ENCODE data around the gene ERC1.
"Not testable (repeated sequence)": the region's sequence is repeated elsewhere in the genome, so short reads cannot be mapped to it uniquely, and the experiment has no call there.

ERC1 gene

DNA sequence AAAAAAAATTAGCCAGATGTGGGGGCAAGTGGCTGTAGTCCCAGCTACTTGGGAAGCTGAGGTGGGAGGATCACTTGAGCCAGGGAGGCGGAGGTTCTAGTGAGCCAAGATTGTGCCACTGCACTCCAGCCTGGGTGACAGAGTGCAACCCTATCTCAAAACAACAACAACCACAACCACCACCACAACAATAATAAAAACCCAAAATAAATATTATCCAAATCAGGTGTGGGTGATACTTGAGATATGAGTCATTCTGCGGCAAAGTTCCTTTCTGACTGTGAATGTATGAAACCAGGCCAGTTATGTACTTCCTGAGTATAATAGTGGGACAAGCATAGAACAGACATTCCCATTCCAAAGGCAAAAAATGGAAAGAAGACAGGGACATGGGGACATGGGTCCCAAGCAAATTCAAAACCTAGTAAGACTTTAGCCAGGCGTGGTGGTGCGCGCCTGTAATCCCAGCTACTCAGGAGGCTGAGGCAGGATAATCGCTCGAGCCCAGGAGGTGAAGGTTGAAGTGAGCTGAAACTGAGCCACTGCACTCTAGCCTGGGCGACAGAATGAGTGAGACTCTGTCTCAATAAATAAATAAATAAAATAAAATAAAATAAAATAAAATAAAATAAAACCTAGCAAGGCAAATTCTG is 9.7 kb upstream of the ERC1 start:
- Histone ChIP-seq H3K4me3 (no peak overlapping the region), H3K27ac (no peak overlapping the region)

DNA sequence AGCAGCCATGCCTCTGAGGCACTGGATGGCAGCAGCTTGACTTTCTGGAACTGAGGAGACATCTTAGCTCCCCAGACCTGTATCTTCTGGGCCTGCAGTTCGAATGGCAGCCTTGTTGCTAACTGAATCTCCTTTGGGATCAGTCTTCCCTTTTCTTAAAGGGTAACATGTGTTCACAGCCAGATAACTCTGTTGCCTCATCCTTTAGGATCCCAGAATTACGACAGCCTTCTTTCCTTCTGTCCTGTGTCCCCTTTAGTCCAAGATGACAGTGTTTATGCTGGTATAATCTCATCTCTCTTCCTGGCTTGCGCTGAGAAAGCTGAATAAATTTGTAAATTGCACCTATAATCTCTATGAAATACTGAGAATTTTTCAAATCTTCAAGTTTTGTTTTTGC is 9.1 kb upstream of the ERC1 start:
- H3K4me3 ChIP-seq: no peak overlapping the region
- H3K27ac ChIP-seq: no peak overlapping the region

DNA sequence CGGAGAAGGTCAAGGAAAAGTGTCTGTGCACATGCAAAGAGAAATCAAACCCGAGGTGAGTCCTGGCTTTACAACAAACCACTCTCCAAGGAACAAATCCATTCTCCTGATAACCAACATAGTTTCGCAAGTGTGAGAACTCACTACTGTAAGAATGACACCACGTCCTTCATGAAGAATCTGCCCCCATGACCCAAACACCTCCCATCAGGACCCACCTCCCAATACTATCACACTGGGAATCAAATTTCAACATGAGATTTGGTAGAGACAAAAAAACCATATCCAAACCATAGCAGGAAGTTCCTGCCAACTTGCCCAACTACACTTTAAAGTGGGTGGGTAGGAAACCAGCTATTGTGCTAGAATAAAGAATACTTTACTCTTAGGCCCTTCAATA is 2.4 kb upstream of the ERC1 start:
- no peak overlapping the region for H3K4me3 ChIP-seq
- peak overlapping the region in 6 of 21 experiments; percentile 87 to 98 (median 97) for H3K27ac ChIP-seq

DNA sequence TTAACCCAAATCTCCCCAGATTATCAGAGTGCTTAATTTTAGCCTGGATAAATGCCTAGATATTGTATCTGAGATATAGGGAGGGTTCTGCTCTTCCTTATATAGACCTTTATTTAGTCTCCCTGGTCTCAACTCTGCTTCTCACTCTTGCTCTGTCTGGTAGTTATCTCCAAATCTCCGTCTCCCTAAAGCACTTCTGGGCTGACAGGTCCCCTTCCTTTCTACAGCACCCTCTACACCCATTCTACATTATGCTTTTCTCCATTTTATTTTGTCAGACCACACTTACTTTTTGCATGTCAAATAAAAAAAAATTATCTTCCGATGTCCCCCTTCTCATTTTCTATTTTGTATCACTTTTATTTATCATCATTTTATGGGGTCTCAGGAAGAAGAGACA is 2.0 kb upstream of the ERC1 start:
- peak overlapping the region in 1 of 7 experiments; percentile 89 for H3K4me3 ChIP-seq
- peak overlapping the region in 13 of 21 experiments; percentile 87 to 100 (median 97) for H3K27ac ChIP-seq

DNA sequence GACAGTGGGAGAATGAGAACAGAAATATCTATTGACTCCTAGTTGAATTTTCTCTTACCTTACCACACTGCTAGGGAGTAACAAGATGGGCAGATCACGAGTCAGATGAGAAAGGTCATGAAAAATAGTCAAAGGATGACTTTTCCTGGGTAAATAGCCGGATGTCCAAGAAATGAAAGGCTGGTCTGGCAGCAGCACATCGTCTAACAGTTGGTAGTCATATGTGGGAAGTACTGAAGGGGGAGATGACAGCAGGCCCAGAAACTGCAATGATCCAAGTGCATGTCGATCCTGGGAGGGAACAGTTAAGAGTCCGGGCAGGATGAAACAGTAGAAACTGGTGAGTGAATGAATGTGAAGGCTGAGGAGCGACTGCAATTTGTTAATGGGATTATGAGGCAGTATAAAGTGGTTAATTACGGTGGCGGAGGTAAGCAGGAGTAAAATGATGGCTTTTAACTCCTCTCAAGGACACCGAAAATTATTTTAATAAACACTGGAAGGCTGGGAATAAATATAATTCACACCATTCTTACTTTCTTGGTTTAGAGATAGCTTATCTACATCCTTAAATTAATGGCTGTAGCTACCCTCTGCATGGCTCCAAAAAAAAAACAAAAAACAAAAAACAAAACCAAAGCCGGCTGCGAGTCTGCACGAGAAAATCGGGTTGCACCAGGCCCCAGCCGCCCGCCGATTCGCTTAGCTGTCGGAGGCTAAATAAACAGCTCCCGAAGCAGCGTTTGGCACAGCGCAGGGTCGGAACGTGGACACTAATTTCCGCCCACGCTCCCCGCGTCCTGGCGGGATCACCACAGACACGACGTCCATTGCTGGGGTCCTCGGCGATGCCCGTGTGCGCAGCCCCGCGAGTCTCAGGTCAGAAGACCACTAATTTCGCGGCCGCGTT is 1.0 kb upstream of the ERC1 start:
- Histone ChIP-seq H3K27ac (peak overlapping the region; percentile 87 to 100 (median 97)), H3K4me3 (peak overlapping the region; percentile 70 to 99 (median 93))

DNA sequence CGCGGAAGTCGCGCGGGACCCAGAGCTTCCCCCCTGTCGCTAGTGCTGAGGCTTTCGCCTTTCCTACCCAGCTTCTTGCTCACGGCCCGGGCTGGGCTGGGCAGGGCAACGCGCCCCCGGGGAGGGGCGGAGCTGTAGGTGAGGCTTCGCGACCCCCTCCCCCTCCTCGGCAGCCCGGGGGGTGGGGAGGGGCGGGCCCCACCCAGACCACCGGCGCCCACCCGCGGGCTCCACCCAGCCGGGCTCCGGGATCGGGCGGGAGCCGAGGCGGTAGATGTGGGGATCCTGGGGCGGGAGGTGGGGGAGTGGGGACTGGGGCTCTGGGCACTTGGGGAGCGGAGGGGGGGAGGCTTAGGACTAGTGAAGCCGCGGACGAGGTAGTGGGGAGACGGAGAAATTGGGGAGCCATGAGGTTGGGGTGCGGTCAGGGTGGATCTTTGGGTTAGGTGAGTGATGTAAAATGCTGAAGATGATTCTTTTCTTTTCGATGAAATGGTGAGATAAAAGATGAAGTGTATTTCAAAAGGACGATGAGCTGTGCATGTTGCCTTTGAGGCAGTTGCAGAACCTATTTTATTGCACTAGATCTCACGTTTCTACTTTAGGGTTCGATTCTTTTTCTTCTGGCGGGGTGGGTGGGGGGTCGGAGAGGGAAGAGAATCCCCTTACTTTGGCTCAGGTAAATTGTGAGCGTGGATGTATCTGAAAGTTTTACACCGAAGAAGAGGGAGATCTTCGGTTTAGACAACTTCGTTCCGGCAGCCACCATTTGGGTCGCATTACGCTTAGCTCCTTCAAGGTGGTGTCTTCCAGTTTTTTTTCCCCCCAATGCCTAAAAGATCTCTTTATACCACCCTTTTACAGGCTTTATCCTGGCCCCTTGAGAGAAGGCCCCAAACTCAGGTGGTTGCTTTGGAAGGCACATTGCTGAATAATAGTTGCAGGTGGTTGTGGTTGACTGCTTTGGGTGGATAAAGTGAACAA is 619 bp downstream of the ERC1 start:
- Histone ChIP-seq H3K27ac (peak overlapping the region; percentile 87 to 100 (median 97)), H3K4me3 (peak overlapping the region; percentile 70 to 99 (median 93))

DNA sequence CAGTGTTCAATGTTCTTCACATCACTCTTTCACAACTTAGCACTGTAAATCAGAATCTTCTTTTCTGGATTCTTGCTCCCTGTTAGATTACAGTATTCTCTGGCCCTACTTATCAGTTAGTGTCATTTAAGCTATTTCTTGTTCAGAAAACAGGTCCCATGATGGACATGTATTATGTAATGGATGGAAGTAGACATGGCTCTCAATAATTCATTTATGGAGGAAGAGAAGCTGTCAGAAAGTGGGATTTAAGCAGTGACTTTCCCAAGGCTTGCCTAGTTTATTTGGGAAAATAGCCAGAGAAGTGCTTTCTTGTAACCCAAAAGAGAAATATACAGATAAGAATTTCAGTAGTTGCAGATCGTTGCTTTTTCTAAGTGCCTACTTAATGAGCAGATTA is 1.6 kb downstream of the ERC1 start:
- H3K4me3 ChIP-seq: no peak overlapping the region
- H3K27ac ChIP-seq: peak overlapping the region in 2 of 21 experiments; percentile 98 to 99

DNA sequence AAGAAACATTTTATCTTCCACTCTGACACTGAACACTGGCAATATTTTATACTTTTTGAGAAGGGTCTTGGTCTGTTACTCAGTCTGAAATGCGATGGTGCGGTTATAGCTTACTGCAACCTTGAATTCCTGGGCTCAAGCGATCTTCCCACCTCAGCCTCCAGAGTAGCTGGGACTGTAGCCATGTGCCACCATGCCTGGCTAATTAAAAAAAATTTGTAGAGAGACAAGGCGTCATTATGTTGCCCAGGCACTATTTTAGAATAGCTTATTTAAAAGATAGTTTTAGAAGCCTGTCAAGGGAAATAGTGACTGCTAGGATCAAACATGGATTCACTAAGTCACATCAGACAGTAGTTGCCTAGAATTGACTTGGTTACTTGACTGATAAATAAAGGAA is 5.9 kb downstream of the ERC1 start:
- Histone ChIP-seq H3K27ac (no peak overlapping the region), H3K4me3 (no peak overlapping the region)

DNA sequence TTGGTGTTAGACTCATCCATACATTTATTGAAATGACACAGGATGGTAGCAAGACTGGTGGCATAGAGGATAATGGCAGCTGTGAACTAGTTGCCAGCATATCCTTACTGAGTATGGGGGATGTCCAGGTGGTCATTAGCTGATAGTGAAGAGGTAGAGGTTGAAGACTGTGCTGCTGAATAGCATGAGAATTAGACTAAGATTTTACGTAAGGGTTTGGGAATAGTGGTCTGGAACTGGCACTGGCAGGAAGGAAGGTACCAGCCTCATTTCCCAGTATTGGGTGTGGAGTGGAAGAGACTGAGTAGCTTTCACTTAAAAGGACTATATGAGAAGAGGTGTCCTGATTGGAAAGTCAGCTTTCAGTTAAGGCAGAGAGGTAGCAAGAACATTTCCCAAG is 6.5 kb downstream of the ERC1 start:
- no peak overlapping the region for H3K4me3 ChIP-seq
- H3K27ac ChIP-seq: no peak overlapping the region

DNA sequence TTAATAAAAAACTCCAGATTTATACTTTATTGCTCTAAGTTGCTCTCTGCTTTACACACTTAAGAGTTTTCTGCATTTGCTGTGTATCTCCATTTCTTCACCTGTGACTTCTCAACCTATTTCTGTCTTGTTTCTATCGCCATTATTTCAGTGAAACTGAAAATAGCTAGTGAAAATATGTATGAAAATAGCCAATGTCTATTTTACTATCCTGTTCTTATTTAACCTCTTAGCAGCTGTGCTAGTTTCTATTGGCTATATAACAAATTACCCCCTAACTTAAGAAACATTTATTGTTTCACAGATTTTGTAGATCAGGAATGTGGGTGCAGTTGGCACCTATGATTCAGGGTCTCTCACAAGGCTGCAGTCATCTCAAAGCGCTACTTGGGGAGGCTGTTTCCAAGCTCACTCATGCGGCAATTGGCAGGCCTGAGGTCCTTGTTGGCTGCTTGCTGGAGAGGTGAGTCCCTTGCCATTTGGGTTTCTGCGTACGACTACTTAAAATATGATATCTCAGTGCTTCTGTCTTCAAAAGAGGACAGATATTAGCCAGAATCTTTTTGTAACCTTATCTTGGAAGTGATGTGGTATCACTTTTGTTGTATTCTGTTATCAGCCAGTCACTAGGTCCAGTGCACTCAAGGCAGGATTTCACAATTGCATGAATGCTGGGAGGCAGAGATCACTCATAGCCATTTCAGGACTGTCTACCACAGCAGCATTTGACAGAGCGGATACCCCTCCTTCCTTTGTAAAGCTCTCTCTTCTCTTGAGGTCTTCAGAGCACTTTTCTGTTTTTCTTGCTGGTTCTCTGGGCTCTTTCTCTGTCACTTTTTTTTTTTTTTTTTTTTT is 7.2 kb downstream of the ERC1 start:
- Histone ChIP-seq H3K4me3 (no peak overlapping the region), H3K27ac (no peak overlapping the region)

DNA sequence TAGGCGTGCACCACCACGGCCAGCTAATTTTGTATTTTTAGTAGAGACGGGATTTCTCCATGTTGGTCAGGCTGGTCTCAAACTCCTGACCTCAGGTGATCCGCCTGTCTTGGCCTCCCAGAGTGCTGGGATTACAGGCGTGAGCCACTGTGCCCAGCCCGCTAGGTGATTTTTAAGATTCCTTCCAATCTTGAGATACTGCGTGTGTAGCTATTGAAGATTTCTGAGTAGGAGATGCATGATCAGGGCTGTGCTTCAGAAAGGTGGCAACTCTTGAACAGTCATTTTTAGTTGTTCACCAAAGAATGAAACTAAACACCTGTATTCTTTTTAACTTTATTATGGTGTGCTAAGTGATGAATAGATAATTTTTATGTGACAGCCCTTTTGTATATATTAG is 8.7 kb downstream of the ERC1 start:
- H3K27ac ChIP-seq, H3K4me3 ChIP-seq: not testable (repeated sequence)

DNA sequence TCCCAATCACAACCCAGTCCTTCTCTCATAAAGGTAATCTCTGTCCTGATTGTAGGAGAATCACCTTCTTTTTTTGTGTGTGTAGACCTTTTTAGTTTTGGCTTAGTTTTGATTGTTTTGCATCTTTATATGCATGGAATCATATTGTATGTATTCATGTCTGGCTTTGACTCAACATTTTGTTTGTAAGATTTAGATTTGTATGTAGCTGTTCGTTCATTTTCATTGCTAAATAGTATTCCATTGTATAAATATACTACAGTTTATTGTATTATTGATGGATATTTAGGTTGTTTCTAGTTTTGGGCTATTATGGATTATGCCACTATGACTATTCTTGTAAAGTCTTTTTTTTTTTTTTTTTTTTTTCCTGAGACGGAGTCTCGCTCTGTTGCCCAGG is 10.5 kb downstream of the ERC1 start:
- Histone ChIP-seq H3K4me3 (no peak overlapping the region), H3K27ac (no peak overlapping the region)

DNA sequence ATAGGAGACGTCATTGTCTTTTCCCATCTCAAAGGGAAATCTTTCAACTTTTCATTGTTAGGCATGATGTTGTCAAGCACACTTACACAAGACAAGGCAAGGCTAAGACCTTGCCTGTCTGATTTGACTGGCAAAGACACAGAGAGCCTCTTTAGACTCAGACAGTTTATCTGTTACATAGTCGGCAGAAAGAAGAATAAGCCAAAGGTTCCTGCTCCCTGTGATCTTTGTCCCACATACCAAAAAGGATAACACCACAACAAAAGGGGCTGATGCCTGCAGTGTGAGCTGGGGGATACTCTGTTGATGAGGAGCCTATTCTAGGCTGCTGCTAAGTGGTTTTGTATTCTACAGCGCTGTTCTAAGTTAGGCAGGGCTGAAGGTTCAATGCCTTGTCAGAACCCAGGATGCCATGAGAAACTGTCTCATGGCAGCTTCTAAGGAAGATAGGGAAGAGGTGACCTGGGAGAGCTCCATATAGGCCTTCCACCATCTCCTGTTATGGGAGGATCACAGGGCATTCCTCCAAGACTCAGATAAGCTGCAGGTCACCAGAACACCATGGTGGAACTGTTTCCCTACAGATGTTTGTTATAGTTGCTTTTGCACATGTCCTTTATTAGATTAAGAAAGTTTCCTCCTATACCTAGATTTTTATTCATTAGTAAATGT is 12.7 kb downstream of the ERC1 start:
- Histone ChIP-seq H3K27ac (no peak overlapping the region), H3K4me3 (no peak overlapping the region)

DNA sequence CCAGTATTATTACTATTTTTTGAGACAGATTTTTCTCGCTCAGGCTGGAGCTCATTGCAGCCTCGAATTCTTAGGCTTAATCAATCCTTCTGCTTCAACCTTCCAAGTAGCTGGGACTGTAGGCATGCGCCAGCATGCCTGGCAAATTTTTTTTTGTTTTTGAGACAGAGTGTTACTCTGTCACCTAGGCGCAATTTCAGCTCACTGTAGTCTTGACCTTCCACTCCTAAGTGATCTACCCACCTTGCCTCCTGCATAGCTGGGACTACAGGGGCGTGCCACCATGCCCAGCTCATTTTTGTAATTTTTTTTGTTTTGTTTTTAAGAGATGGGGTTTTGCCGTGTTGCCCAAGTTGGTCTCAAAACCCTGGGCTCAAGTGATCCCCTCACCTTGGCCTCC is 15.2 kb downstream of the ERC1 start:
- Histone ChIP-seq H3K4me3 (no peak overlapping the region), H3K27ac (no peak overlapping the region)

DNA sequence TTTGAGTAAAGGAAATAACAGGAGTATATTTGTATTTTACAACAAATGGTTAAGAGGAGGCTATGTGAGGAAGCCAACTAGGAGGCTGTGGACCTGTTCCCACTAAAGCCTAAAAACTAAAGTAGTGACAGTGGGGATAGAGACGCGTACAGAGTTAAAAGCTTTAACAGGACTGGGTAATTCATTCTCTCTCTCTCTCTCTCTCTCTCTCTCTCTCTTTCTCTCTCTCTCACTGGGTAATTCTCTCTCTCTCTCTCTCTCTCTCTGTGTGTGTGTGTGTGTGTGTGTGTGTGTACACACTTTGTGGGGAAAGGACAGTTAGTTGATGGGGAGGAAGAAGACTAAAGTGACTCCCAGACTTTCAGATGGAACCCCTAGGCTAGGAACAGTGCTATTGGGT is 16.3 kb downstream of the ERC1 start:
- Histone ChIP-seq H3K4me3 (no peak overlapping the region), H3K27ac (no peak overlapping the region)

DNA sequence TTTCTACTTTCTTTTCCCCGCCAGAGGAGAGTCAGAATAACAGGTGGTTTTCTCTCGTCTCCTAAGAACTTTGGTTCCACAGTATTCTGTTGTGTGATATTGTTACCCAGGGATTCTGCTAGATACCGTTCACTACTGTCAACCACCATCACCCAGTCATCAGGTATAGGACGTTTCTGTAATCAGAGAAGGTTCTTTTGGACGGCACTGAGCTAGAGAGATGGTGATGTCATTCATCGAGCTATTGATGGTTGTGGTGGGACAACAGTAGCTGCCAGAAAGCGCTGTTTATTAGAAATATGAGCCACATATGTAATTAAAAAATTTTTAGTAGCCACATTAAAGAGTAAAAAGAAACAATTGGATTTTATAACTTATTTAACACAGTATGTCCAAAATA is 17.0 kb downstream of the ERC1 start:
- H3K4me3 ChIP-seq: no peak overlapping the region
- no peak overlapping the region for H3K27ac ChIP-seq

DNA sequence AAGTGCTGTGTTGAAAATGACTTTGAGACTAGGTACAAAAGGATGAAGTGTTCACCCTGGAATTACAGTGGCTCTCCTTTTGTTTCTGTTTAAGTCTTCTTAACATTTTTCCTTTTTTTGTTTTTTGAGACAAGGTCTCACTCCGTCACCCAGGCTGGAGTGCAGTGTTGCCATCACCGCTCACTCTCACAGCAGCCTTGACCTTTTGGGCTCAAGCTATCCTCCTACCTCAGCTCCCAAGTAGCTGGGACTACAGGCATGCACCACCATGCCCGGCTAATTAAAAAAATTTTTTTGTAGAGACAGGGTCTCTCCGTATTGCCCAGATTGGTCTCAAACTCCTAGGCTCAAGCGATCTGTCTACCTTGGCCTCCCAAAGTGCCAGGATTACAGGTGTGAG is 20.1 kb downstream of the ERC1 start:
- no peak overlapping the region for H3K27ac ChIP-seq

DNA sequence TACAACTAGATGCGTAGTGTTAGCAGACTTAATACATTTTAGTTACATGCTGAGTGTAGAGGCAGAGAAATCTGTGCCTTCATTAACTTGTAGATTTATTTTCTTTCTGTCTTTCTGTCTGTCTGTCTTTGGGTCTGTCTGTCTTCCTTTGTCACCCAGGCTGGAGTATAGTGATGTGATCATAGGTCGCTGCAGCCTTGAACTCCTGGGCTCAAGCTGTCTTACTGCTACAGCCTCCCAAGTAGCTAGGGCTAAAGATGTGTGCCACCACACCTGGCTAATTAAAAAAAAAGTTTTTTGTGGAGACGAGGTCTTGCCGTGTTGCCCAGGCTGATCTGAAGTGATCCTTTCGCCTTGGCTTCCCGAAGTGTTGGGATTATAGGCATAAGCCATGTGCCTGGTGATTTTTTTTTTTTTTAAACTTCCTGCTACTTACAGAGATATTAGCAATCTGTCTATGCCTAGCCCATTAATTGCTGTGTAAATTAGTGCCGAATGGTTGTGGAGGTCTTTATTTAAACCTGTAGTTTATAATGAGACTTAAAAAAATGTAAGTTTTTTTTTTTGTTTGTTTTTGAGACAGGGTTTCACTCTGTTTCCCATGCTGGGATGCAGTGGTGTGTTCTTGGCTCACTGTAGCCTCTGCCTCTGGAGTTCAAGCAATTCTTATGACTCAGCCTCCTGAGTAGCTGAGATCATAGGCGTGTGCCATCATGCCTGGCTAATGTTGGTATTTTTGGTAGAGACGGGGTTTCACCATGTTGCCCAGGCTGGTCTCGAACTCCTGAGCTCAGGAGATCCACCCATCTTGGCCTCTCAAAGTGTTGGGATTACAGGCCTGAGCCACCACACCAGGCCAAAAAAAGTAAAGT is 22.8 kb downstream of the ERC1 start:
- Histone ChIP-seq H3K27ac (peak overlapping the region in 9 of 21 experiments; percentile 5 to 70 (median 55)), H3K4me3 (no peak overlapping the region)

More for the DNA sequence above, 20.1 kb downstream of the ERC1 start:
- no peak overlapping the region for H3K4me3 ChIP-seq
